ENCODE data around the gene CDKN2A.

- TF ChIP-seq CTCF (IDR thresholded peaks at IDR 0.05; ENCODE audit: low read depth, low read length, missing input control), result no peak
- TF ChIP-seq RAD21 (IDR thresholded peaks at IDR 0.05), result no peak
- no peak for TF ChIP-seq REST (IDR thresholded peaks at IDR 0.05)
- no peak for TF ChIP-seq MAX (IDR thresholded peaks at IDR 0.05)
- no peak for TF ChIP-seq JUND (IDR thresholded peaks at IDR 0.05)
- TF ChIP-seq FOXA1 (IDR thresholded peaks at IDR 0.05), result no peak
- TF ChIP-seq ATF3 (IDR thresholded peaks at IDR 0.05), result no peak
- TF ChIP-seq TAF1 (conservative IDR thresholded peaks at IDR 0.05), result no peak
- no peak for TF ChIP-seq SP1 (IDR thresholded peaks at IDR 0.05)
- no peak for TF ChIP-seq RXRA (IDR thresholded peaks at IDR 0.05)
- no peak for TF ChIP-seq HNF4A (conservative IDR thresholded peaks at IDR 0.05)
Measured at GRCh38 chr9:21974343-21974721, 19.9 kb downstream of the CDKN2A start.
